Left ventricle myocardium inferior (tissue), 1 donor: ENCODE data around the gene PREB. TPM values are rescaled to one million over a fixed set of nuclear protein-coding genes. Genes with fewer than 3 reads are reported as not detected.
A peak's percentile ranks its signal among the peaks of the same experiment; 100 is the strongest.

Experiments used
- DNase-seq: peaks from one replicate; pipeline ENCODE4 v3.0.0-alpha.2; 2020
- H3K27ac ChIP-seq: fragments of 200-600 bp; replicated peaks from 2 replicates; pipeline ENCODE4 v1.8.0; 2021
- H3K27me3 ChIP-seq: fragments of 200-600 bp; 2 replicates; pipeline ENCODE4 v1.8.0; 2021; ENCODE audit warnings: low read depth
- H3K36me3 ChIP-seq: fragments of 200-600 bp; 2 replicates; pipeline ENCODE4 v1.8.0; 2021
- H3K4me1 ChIP-seq: fragments of 200-600 bp; 2 replicates; pipeline ENCODE4 v1.8.0; 2021
- H3K4me3 ChIP-seq: fragments of 200-600 bp; 2 replicates; pipeline ENCODE4 v1.8.0; 2021; ENCODE audit warnings: mild to moderate bottlenecking, moderate library complexity
- H3K9me3 ChIP-seq: fragments of 200-600 bp; replicated peaks from 2 replicates; pipeline ENCODE4 v1.8.0; 2021
- intact Hi-C: fragments of 100-400 bp; cut with micrococcal nuclease; formaldehyde crosslinking; loops from one replicate; pipeline ENCODE4 v1.11.0; 2022
- long read RNA-seq: library from polyadenylated mRNA; unstranded; transcript quantifications from one replicate; pipeline ENCODE4 v2.0.0, GENCODE V29; 2021
- total RNA-seq: library from RNA; stranded (reverse); fragmentation: NEBNext Ultra II Directional; extraction: Animal tissue kit (Norgen Biotek cat#: 25700); gene quantifications from one replicate; pipeline ENCODE4 v1.2.1, GENCODE V29; 2021
- TF ChIP-seq, protein P1 (sequence below): fragments of 200-600 bp; IDR thresholded peaks from 2 replicates; pipeline ENCODE4 v1.8.0; 2021; ENCODE audit warnings: antibody characterized with exemption, mild to moderate bottlenecking, borderline replicate concordance
- donor health status: DM: no; HTN: yes; CAD: no; lungs with severe emphysema.

Gene PREB, protein sequence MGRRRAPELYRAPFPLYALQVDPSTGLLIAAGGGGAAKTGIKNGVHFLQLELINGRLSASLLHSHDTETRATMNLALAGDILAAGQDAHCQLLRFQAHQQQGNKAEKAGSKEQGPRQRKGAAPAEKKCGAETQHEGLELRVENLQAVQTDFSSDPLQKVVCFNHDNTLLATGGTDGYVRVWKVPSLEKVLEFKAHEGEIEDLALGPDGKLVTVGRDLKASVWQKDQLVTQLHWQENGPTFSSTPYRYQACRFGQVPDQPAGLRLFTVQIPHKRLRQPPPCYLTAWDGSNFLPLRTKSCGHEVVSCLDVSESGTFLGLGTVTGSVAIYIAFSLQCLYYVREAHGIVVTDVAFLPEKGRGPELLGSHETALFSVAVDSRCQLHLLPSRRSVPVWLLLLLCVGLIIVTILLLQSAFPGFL
- 54.6 TPM for total RNA-seq
- long read RNA-seq, transcript PREB-201 (9 exons, 2,166 nt): major isoform, 173 of 217 reads
- long read RNA-seq, transcript PREB-202 (8 exons, 1,910 nt): minor isoform, 10 of 217 reads
- long read RNA-seq, partial matches to known transcripts: 14 of 217 reads
- long read RNA-seq, other reads (novel, unspliced or antisense): 19 of 217 reads

DNA sequence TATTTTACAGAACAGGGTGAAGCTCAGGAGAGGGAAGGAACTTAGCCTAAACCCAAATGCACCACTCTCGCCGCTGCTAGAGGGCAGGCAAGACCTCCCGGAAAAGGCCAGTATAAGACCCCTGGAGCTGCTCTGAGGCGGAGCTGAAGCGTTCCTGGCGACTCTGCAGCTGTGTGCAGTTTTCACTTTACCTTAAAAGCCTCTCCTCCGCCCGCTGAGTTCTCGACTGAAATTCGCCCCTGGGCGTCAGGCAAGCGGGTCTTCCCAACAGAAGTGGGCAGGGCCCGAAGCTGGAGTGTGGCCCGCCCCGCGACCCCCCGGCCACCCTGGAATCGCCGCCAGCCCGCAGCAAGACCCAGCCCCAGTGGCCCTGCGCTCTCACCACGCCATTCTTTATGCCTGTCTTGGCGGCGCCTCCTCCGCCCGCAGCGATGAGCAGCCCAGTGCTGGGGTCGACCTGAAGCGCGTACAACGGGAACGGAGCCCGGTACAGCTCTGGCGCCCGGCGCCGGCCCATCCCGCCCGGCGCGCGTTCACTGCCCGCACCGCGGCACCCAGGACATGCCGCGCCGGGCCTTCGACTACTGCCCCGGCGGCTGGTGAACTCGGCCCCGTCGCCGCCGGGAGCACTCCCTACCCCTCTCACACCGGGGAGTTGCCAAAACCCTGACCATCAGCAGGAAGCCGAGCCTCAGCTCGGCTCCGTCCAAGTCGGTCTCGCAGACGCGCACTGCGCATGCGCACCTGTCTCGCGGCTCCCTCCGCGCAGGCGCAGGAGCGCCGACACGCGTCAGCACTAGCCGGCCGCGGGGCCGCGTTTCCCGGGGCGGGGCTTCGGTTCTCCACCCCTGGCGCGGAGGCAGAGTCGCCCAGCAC lies at the start of gene PREB:
Gene PREB, minus strand, starts transcription at position 732 of the 876 bp plus-strand sequence. Its CDS starts 215 bp downstream, at position 517.
- DNase-seq: peak; percentile 97
- Histone ChIP-seq H3K4me3 (peak within 1 kb of the TSS; percentile 99), H3K36me3 (peaks cover 33% of the 10 kb centered on the region), H3K4me1 (peaks cover 23% of the 10 kb centered on the region), H3K27me3 (no peaks in the 10 kb centered on the region), H3K9me3 (no peaks in the 10 kb centered on the region), H3K27ac (peak within 1 kb of the TSS; percentile 94)
- intact Hi-C loops: no loop called here
- TF ChIP-seq, protein P1, sequence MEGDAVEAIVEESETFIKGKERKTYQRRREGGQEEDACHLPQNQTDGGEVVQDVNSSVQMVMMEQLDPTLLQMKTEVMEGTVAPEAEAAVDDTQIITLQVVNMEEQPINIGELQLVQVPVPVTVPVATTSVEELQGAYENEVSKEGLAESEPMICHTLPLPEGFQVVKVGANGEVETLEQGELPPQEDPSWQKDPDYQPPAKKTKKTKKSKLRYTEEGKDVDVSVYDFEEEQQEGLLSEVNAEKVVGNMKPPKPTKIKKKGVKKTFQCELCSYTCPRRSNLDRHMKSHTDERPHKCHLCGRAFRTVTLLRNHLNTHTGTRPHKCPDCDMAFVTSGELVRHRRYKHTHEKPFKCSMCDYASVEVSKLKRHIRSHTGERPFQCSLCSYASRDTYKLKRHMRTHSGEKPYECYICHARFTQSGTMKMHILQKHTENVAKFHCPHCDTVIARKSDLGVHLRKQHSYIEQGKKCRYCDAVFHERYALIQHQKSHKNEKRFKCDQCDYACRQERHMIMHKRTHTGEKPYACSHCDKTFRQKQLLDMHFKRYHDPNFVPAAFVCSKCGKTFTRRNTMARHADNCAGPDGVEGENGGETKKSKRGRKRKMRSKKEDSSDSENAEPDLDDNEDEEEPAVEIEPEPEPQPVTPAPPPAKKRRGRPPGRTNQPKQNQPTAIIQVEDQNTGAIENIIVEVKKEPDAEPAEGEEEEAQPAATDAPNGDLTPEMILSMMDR: no peak

DNA sequence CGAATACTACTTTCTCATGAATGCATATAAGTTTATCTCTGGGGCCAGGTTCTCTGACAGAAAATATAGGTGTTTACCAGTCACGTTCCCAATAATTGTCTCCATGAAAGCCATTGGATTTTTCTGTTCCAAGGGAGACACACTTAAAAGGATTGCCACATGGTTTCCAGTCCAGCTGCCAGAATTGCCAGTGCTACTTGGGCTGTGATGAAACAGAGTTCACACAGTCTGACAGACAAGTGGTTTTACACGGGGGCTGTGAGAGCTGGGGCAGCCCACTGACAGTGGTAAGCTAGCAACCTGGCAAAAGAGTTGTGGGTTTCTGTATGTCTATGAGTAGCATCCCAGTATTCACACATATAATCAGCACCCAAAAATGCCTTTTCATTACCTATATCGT lies 49.7 kb upstream of the PREB start:
- peaks cover 30% of the 10 kb centered on the region for H3K27me3 ChIP-seq
- DNase-seq: no peak
- H3K27ac ChIP-seq: no peak overlapping the region
- TF ChIP-seq, protein P1: no peak
- H3K36me3 ChIP-seq: no peaks in the 10 kb centered on the region
- H3K9me3 ChIP-seq: no peaks in the 10 kb centered on the region
- intact Hi-C loops: no loop called here
- no peak overlapping the region for H3K4me3 ChIP-seq
- H3K4me1 ChIP-seq: peaks cover 26% of the 10 kb centered on the region

DNA sequence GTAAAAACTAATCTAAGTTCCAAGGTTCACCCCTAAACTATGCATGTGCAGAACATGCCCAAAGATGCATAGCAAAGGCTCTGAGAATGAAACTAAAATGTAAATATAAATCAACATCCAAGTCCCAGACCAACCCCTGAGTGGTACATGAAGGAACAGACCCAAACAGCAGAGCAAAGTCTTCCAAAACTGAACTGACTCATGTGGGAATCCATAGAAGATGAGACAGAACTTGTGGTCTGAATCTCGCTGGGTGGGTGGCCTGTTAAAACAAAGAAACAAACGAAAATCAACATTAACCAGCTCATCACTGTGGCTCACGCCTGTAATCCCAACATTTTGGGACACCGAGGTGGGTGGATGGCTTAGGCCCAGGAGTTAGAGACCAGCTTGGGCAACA lies 47.9 kb upstream of the PREB start:
- H3K4me3 ChIP-seq: no peak overlapping the region
- no peak for DNase-seq
- H3K4me1 ChIP-seq: peaks cover 26% of the 10 kb centered on the region
- no peaks in the 10 kb centered on the region for H3K36me3 ChIP-seq
- H3K9me3 ChIP-seq: no peaks in the 10 kb centered on the region
- no peak overlapping the region for H3K27ac ChIP-seq
- H3K27me3 ChIP-seq: peaks cover 35% of the 10 kb centered on the region
- TF ChIP-seq, protein P1: no peak
- intact Hi-C loops: no loop called here

DNA sequence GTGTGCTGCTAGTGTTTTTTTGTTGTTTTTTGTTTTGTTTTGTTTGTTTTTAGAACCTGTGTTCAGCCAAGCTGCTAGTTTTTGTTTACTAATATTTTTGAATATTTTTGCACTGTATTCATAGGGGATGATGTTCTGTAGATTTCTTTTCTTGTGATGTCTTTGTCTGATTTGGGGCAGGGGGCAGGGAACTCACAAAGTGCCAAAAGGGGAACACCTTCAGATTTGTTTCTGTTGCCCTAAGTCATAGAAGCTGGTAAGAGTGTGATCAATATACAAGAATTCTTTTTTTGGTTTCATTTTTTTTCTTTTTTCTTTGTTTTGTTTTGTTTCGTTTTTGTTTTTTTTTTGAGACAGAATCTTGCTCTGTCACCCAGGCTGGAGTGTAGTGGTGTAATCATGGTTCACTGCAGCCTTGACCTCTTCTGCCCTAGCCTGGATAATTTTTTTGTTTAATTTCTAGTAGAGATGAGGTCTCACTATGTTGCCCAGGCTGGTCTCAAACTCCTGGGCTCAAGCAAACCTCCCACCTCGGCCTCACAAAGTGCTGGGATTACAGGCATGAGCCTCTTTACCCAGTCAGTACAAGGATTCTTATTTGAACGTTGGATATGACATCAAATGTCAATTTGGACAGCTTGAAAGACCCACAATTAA lies 45.0 kb upstream of the PREB start:
- H3K36me3 ChIP-seq: no peaks in the 10 kb centered on the region
- no peak overlapping the region for H3K27ac ChIP-seq
- H3K4me1 ChIP-seq: peaks cover 8% of the 10 kb centered on the region
- TF ChIP-seq, protein P1: no peak
- H3K27me3 ChIP-seq: peaks cover 45% of the 10 kb centered on the region
- no peaks in the 10 kb centered on the region for H3K9me3 ChIP-seq
- H3K4me3 ChIP-seq: no peak overlapping the region
- intact Hi-C loops: no loop called here
- DNase-seq: no peak

DNA sequence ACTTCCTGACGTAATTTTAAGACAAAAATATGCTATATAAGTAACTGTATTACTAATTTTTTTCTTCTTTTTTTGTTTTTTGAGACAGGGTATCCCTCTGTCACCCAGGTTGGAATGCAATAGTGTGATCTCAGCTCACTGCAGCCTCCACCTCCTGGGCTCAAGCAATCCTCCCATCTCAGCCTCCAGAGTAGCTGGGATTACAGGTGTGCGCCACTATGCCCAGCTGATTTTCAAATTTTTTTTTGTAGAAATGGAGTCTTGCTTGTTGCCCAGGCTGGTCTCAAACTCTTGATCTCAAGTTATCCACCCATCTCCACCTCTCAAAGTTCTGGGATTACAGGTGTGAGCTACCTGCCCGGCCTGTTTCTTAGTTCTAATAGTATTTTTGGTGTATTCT lies 44.0 kb upstream of the PREB start:
- TF ChIP-seq, protein P1: no peak
- intact Hi-C loops: no loop called here
- Histone ChIP-seq H3K36me3 (no peaks in the 10 kb centered on the region), H3K4me3 (no peak overlapping the region), H3K4me1 (no peaks in the 10 kb centered on the region), H3K9me3 (no peaks in the 10 kb centered on the region), H3K27ac (no peak overlapping the region), H3K27me3 (peaks cover 49% of the 10 kb centered on the region)
- no peak for DNase-seq
